ENCODE results near the gene TAF11L2.

GRCh38 chr5:17455942-17456341 is 42.1 kb upstream of the TAF11L2 start:
- no peak for TF ChIP-seq POLR2A (IDR thresholded peaks at IDR 0.05)
- no peak for TF ChIP-seq CTCF (IDR thresholded peaks at IDR 0.05)

Measured in lower leg skin (tissue), 3 donors.